DND-41 (cell line): ENCODE data around the gene SHD.

Experiments used
- CTCF ChIP-seq: IDR thresholded peaks from 2 replicates; pipeline ENCODE4 v1.5.1; 2012; ENCODE audit warnings: borderline replicate concordance, low read length, moderate library complexity, mild to moderate bottlenecking; ENCODE audit not compliant: poor library complexity, severe bottlenecking; ENCODE audit errors: extremely low read depth
- EZH2 ChIP-seq: IDR thresholded peaks from 3 replicates; pipeline ENCODE4 v1.6.1; 2012; ENCODE audit warnings: borderline replicate concordance, low read depth, mild to moderate bottlenecking, moderate library complexity, low read length, inconsistent platforms; ENCODE audit not compliant: severe bottlenecking

- no peak for TF ChIP-seq CTCF
- no peak for TF ChIP-seq EZH2
Observed at GRCh38 chr19:4234142-4234861, 44.8 kb upstream of the SHD start.
